Measurements from ENCODE around the gene PEX14.
"Not testable (repeated sequence)": the region's sequence is repeated elsewhere in the genome, so short reads cannot be mapped to it uniquely, and the experiment has no call there.

The PEX14 gene

DNA sequence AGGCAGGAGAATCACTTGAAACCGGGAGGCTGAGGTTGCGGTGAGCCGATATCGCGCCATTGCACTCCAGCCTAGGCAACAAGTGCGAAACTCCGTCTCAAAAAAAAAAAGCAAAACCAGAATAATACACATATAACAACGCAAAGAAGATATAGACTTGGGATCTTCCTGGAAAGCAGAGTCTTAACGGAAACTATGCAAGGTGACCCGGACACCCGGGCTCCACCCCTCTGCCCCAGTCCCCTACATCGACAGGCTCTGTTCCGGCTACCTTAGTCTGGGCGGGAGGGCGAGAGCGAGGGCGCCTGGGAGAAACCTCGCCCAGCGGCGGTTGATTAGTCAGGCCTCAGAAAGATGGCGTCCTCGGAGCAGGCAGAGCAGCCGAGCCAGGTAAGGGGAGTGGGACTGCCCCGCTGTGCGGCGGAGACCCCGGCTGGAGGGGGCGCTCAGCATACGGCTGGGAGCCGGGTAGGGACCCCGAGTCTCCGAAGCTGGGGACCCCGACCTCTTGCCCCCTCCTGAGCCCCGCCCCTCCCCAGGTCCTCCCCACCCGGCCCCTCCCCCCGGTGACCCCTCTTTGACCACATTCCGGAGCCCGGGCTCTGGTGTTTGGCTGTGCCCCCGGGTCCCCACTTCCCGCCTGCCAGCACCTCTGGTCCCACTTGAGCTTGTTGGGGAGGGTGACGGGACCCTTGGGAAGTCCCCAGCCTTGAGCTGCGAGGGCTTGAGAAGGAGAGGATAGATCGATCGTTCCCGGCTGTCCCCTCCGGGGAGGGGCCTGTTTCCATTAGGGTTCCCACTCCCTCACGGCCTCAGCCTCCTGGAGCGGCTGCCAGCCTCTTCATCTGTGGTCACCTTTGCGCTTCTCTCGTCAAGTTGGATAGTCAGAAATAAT is at the start of gene PEX14:
PEX14 (plus strand) TSS at position 338 of the 895 bp plus-strand sequence; CDS start at position 355, 17 bp downstream.
- no peaks in the 10 kb centered on the region for H3K4me1 ChIP-seq
- H3K27ac ChIP-seq = peak within 1 kb of the TSS; percentile 27
- H2AFZ ChIP-seq = peak within 1 kb of the TSS; percentile 52
- H3K4me2 ChIP-seq (ENCODE audit: low read length) = peak within 1 kb of the TSS; percentile 75
- peak within 1 kb of the TSS; percentile 89 for H3K4me3 ChIP-seq (ENCODE audit: low read depth, low read length)
- peaks cover 2% of the 10 kb centered on the region for H3K79me2 ChIP-seq
- H3K36me3 ChIP-seq (ENCODE audit: control insufficient read depth, insufficient read depth, low read length) = no peaks in the 10 kb centered on the region
- H3K27me3 ChIP-seq (ENCODE audit: control insufficient read depth, insufficient read depth, low read length) = no peaks in the 10 kb centered on the region
- H3K9ac ChIP-seq = no peak within 1 kb of the TSS
- no peaks in the 10 kb centered on the region for H3K9me3 ChIP-seq (ENCODE audit: control insufficient read depth, low read length)
- TF ChIP-seq, protein P1, sequence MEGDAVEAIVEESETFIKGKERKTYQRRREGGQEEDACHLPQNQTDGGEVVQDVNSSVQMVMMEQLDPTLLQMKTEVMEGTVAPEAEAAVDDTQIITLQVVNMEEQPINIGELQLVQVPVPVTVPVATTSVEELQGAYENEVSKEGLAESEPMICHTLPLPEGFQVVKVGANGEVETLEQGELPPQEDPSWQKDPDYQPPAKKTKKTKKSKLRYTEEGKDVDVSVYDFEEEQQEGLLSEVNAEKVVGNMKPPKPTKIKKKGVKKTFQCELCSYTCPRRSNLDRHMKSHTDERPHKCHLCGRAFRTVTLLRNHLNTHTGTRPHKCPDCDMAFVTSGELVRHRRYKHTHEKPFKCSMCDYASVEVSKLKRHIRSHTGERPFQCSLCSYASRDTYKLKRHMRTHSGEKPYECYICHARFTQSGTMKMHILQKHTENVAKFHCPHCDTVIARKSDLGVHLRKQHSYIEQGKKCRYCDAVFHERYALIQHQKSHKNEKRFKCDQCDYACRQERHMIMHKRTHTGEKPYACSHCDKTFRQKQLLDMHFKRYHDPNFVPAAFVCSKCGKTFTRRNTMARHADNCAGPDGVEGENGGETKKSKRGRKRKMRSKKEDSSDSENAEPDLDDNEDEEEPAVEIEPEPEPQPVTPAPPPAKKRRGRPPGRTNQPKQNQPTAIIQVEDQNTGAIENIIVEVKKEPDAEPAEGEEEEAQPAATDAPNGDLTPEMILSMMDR (IDR thresholded peaks at IDR 0.05) = no peak

GRCh38 chr1:10425826-10426534 is 48.8 kb upstream of the PEX14 start:
- not testable (repeated sequence) for H3K4me1 ChIP-seq; H3K27ac ChIP-seq; H3K36me3 ChIP-seq (ENCODE audit: control insufficient read depth, insufficient read depth, low read length); H2AFZ ChIP-seq; H3K4me3 ChIP-seq (ENCODE audit: low read depth, low read length); H3K9ac ChIP-seq; H3K4me2 ChIP-seq (ENCODE audit: low read length); H3K9me3 ChIP-seq (ENCODE audit: control insufficient read depth, low read length); H3K27me3 ChIP-seq (ENCODE audit: control insufficient read depth, insufficient read depth, low read length); H3K79me2 ChIP-seq

GRCh38 chr1:10426535-10426848 is 48.3 kb upstream of the PEX14 start:
- H2AFZ ChIP-seq; H3K9me3 ChIP-seq (ENCODE audit: control insufficient read depth, low read length); H3K4me1 ChIP-seq; H3K27ac ChIP-seq; H3K4me3 ChIP-seq (ENCODE audit: low read depth, low read length); H3K79me2 ChIP-seq; H3K9ac ChIP-seq; H3K4me2 ChIP-seq (ENCODE audit: low read length); H3K36me3 ChIP-seq (ENCODE audit: control insufficient read depth, insufficient read depth, low read length); H3K27me3 ChIP-seq (ENCODE audit: control insufficient read depth, insufficient read depth, low read length): not testable (repeated sequence)

DNA sequence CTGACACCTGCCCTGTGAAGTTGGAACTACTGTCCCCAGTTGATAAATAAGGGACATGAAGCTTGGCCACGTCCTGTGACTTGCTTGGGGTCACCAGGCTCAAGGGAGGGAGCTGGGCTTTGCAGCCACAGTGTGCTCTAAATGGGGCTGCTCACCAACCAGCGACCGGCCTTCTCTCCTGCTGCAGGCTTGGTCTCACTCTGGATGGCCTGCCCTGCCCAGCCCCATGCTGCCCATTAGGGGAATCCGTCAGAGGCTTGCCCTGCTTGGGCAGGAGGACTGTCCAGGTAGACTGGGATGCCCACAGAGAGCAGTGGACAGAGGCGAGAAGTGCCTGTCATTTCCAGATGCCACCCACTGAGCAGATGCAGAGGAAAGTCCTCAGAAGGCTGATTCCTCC is 45.8 kb upstream of the PEX14 start:
- Histone ChIP-seq H3K4me2 (ENCODE audit: low read length) (no peak overlapping the region), H3K9me3 (ENCODE audit: control insufficient read depth, low read length) (no peaks in the 10 kb centered on the region), H3K9ac (no peak overlapping the region), H3K4me3 (ENCODE audit: low read depth, low read length) (no peak overlapping the region), H3K79me2 (peaks cover 3% of the 10 kb centered on the region), H3K4me1 (no peaks in the 10 kb centered on the region), H3K27me3 (ENCODE audit: control insufficient read depth, insufficient read depth, low read length) (no peaks in the 10 kb centered on the region), H3K36me3 (ENCODE audit: control insufficient read depth, insufficient read depth, low read length) (no peaks in the 10 kb centered on the region), H2AFZ (no peak overlapping the region), H3K27ac (no peak overlapping the region)
- TF ChIP-seq, protein P1 (IDR thresholded peaks at IDR 0.05) = no peak

- no peaks in the 10 kb centered on the region for H3K4me1 ChIP-seq
- no peak overlapping the region for H3K27ac ChIP-seq
These were observed 44.9 kb upstream of the PEX14 start for GRCh38 chr1:10429868-10430215.

More at GRCh38 chr1:10429868-10430215, 44.9 kb upstream of the PEX14 start:
- Histone ChIP-seq H3K36me3 (ENCODE audit: control insufficient read depth, insufficient read depth, low read length) (no peaks in the 10 kb centered on the region), H3K27me3 (ENCODE audit: control insufficient read depth, insufficient read depth, low read length) (no peaks in the 10 kb centered on the region), H3K9me3 (ENCODE audit: control insufficient read depth, low read length) (no peaks in the 10 kb centered on the region), H3K4me2 (ENCODE audit: low read length) (peak overlapping the region; percentile 94), H3K4me3 (ENCODE audit: low read depth, low read length) (peak overlapping the region; percentile 95), H3K9ac (no peak overlapping the region), H2AFZ (peak overlapping the region; percentile 93), H3K79me2 (peaks cover 3% of the 10 kb centered on the region)
- TF ChIP-seq, protein P1 (IDR thresholded peaks at IDR 0.05) = no peak
